GM13977 (cell line): ENCODE results near the gene HIVEP3.

Experiments
- DNase-seq: peaks from one replicate; pipeline ENCODE4 v3.0.0; 2012; ENCODE audit warnings: low spot score
- in situ Hi-C: fragments of 300-500 bp; cut with MboI; formaldehyde crosslinking; loops from one replicate; pipeline ENCODE4 v1.12.0; 2022; ENCODE audit warnings: low sequenced_read_pairs, low pct_unique_long_range_greater_than_20kb, mixed read lengths, inconsistent platforms; ENCODE audit not compliant: unreplicated experiment
- TF ChIP-seq, protein P1 (sequence below): IDR thresholded peaks from 2 replicates; pipeline ENCODE4 v1.5.1; 2012; ENCODE audit warnings: mild to moderate bottlenecking, control low read depth; ENCODE audit not compliant: insufficient read depth; ENCODE audit errors: extremely low read depth, missing control alignments

HIVEP3 gene

DNA sequence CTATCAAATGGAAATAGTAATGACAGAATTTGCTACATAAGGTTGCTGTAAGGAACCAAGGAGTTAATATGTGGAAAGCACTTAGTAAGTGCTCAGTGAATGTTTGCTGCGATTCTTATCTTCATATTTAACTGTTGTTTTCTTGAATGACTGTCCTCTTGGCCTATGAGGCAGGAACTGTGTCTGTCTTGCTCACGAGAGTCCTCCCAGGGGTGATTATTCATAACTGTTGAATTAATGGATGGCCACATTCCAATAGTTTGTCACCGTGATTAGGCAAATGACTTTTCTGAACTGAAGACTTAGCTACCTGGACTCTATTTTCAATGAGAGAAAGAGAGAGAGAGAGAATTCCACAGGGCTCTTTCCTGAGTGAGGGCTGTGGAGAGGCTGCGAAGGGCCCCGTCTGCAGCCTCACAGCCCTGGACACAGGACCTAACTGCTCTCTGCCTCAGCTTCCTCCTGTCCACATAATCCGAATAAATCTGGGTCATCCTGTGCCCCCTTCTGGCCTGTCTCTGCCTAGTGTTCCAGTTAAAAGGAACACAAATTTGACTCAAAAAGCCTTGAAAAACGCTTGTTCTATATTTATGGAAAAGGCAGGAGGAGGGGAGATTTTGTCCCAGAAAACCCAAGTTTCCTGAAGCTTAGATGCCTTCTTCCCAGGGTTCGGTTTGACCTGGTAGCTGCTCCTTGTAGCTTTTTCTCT lies 442.7 kb downstream of the HIVEP3 start:
- in situ Hi-C loops: no loop called here
- TF ChIP-seq, protein P1, sequence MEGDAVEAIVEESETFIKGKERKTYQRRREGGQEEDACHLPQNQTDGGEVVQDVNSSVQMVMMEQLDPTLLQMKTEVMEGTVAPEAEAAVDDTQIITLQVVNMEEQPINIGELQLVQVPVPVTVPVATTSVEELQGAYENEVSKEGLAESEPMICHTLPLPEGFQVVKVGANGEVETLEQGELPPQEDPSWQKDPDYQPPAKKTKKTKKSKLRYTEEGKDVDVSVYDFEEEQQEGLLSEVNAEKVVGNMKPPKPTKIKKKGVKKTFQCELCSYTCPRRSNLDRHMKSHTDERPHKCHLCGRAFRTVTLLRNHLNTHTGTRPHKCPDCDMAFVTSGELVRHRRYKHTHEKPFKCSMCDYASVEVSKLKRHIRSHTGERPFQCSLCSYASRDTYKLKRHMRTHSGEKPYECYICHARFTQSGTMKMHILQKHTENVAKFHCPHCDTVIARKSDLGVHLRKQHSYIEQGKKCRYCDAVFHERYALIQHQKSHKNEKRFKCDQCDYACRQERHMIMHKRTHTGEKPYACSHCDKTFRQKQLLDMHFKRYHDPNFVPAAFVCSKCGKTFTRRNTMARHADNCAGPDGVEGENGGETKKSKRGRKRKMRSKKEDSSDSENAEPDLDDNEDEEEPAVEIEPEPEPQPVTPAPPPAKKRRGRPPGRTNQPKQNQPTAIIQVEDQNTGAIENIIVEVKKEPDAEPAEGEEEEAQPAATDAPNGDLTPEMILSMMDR: no peak
- DNase-seq: no peak

DNA sequence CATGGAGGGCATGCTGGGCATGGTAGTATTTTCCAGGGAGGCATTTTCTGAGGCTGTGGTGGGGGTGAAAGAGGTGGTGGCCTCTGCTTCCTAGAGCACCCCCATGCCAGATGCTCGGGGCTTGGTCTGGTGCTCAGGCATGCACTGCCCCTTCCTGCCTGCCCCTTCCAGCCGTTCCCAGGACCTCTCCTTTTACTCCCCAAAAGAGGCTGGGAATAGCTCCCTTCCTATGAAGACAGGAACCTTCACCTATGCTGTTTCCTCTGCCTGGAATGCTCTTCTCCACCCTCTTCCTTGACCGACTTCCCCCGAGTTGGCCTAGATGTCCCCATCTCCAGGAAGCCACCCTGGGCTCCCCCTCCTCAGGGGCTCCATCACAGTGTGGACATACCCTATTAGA lies 443.4 kb downstream of the HIVEP3 start:
- in situ Hi-C loops: no loop called here
- TF ChIP-seq, protein P1: no peak
- DNase-seq: no peak

DNA sequence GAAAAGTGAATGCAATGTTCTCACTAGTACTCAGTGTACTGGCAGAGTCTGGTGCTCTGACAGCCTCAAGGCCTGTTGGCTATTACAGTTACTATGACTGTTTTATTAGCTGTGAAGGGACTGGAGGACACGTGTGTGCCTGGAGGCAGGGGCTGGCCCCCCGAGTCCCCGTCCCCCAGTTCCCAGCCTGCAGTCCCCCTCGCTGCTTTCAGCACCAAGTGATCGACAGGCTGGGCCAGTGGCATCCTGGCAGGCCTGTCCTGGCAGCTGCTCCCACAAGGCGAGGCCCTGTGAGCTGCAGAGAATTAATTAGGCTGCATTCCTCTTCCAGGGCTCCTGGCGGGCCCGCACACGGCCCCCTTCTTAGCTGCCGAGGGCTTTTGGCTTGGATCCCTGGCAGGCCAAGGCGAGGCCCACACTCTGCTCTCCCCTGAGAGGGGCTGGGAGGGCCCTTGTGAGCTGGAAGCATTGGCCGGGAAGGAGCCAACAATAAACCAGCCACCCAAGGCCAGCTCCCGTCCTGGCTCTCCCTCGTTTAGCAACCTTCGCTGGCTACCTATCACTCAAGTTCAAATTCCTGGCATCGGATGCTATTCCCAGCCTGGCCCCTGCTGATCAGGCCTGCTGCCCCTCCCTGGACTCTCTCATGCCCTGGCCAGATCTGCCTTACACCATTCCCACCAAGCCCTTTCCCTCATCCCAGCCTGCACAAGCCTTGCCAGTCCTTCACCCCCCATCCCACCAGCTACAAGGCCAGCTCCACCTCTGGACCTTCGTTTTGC lies 444.0 kb downstream of the HIVEP3 start:
- no peak for DNase-seq
- in situ Hi-C loops: no loop called here
- TF ChIP-seq, protein P1: no peak

DNA sequence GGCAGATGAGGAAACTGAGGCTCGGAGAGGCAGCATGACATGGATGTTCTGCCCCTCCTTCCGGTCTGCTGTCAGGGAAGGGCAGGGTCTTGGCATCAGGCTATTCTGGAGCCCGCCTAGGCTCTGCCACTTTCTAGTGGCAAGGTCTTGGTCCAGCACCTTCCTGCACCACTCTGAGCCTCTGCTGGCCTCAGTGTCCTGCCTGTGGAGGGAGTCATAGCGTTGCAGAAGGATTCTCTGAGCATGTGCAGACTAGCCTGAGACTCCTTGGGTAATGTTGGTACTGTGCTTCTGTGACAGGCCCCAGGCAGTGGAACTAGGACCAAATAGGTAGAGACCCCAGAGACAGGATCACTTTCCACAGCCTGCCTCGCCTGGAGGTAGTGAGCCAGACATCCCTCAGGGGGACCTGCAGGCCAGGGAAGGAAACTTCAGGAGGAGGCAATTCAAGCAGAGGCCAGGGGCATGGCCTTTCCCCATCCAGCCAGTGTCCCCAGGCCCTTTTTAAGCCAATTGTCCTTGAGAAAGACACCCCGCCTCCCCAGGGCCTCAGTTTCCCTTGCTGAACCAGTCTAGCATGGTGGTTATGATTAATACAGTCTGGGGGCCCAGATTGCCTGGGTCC lies 444.9 kb downstream of the HIVEP3 start:
- DNase-seq: no peak
- in situ Hi-C loops: no loop called here
- TF ChIP-seq, protein P1: no peak

DNA sequence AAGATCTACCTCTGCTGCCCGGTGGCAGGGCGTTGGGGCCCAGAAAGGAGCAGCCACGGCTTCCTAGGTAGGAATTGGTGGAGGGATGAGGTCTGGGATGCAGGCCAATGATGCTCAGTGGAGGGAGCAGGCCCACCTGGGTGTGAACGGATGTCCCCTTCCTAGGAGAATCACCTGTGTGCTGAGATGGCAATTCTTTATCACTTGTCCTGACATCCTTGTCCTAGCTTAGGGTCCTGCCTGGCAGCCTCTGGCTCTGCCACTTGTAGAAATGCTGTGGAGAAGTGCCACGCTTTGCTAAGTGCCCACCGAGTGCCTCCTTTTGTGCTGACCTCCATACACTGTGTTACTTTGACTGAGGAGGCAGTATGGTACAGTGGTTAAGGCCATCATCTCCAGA lies 447.1 kb downstream of the HIVEP3 start:
- TF ChIP-seq, protein P1: no peak
- DNase-seq: no peak
- in situ Hi-C loops: no loop called here

DNA sequence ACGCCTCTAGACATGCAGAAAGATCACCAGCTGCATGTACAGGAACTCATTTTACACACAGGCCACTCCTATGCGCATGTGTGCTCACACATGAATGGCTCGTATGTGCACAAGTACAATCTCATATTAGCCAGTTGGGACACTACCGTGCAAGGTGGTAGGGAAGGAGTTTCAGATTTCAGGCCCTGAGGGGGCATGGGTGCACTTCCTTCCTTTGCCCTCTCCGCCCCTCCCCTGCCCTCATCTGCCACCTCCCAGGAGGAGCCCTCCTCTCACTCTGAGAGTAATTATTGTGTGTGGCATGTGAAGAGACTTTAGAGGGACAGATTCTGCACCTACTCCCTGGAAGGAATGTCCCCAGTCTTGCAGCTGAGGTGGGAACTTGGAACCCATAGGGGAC lies 449.0 kb downstream of the HIVEP3 start:
- DNase-seq: no peak
- TF ChIP-seq, protein P1: no peak
- in situ Hi-C loops: no loop called here
